ENCODE data around the gene EFTUD2.
A peak's percentile ranks its signal among the peaks of the same experiment; 100 is the strongest.

The EFTUD2 gene

GRCh38 chr17:44840274-44840673 is 59.0 kb downstream of the EFTUD2 start:
- TF ChIP-seq ZBTB7A (IDR thresholded peaks at IDR 0.05; ENCODE audit: low read depth) (no peak), YY1 (IDR thresholded peaks at IDR 0.05; ENCODE audit: low read depth) (no peak), FOXM1 (IDR thresholded peaks at IDR 0.05; ENCODE audit: borderline replicate concordance, low read depth) (no peak), EP300 (IDR thresholded peaks at IDR 0.05; ENCODE audit: borderline replicate concordance) (no peak)

GRCh38 chr17:44837196-44837595 is 62.0 kb downstream of the EFTUD2 start:
- TF ChIP-seq ZBTB7A (IDR thresholded peaks at IDR 0.05; ENCODE audit: low read depth), result no peak
- TF ChIP-seq CEBPB (IDR thresholded peaks at IDR 0.05), result no peak
- no peak for TF ChIP-seq EGR1 (IDR thresholded peaks at IDR 0.05)
- no peak for TF ChIP-seq FOXM1 (IDR thresholded peaks at IDR 0.05; ENCODE audit: borderline replicate concordance, low read depth)
- TF ChIP-seq TAF1 (IDR thresholded peaks at IDR 0.05; ENCODE audit: low read depth), result no peak
- no peak for TF ChIP-seq MAX (IDR thresholded peaks at IDR 0.05)
- no peak for TF ChIP-seq CREB1 (IDR thresholded peaks at IDR 0.05; ENCODE audit: low read depth)
- TF ChIP-seq USF1 (IDR thresholded peaks at IDR 0.05), result no peak

GRCh38 chr17:44832805-44833204 is 66.4 kb downstream of the EFTUD2 start:
- no peak for TF ChIP-seq ZBTB7A (IDR thresholded peaks at IDR 0.05; ENCODE audit: low read depth)
- no peak for TF ChIP-seq CEBPB (IDR thresholded peaks at IDR 0.05)
- no peak for TF ChIP-seq EGR1 (IDR thresholded peaks at IDR 0.05)
- TF ChIP-seq MAX (IDR thresholded peaks at IDR 0.05), result no peak
- TF ChIP-seq REST (IDR thresholded peaks at IDR 0.05; ENCODE audit: low read depth), result no peak
- TF ChIP-seq TEAD4 (IDR thresholded peaks at IDR 0.05), result no peak
- TF ChIP-seq USF1 (IDR thresholded peaks at IDR 0.05), result no peak
- TF ChIP-seq YY1 (IDR thresholded peaks at IDR 0.05; ENCODE audit: low read depth), result no peak
- no peak for TF ChIP-seq CREB1 (IDR thresholded peaks at IDR 0.05; ENCODE audit: low read depth)
- TF ChIP-seq FOXM1 (IDR thresholded peaks at IDR 0.05; ENCODE audit: borderline replicate concordance, low read depth), result no peak
- no peak for TF ChIP-seq EP300 (IDR thresholded peaks at IDR 0.05; ENCODE audit: borderline replicate concordance)
- no peak for TF ChIP-seq RAD21 (IDR thresholded peaks at IDR 0.05; ENCODE audit: low read depth)
- no peak for TF ChIP-seq TCF12 (IDR thresholded peaks at IDR 0.05; ENCODE audit: low read depth)

- TF ChIP-seq YY1 (IDR thresholded peaks at IDR 0.05; ENCODE audit: low read depth) (no peak), CREB1 (IDR thresholded peaks at IDR 0.05; ENCODE audit: low read depth) (no peak), TEAD4 (IDR thresholded peaks at IDR 0.05) (no peak), ZBTB7A (IDR thresholded peaks at IDR 0.05; ENCODE audit: low read depth) (no peak), EP300 (IDR thresholded peaks at IDR 0.05; ENCODE audit: borderline replicate concordance) (no peak), TCF12 (IDR thresholded peaks at IDR 0.05; ENCODE audit: low read depth) (no peak), REST (IDR thresholded peaks at IDR 0.05; ENCODE audit: low read depth) (no peak), RAD21 (IDR thresholded peaks at IDR 0.05; ENCODE audit: low read depth) (no peak), NFIC (IDR thresholded peaks at IDR 0.05) (no peak), CEBPB (IDR thresholded peaks at IDR 0.05) (no peak), MAX (IDR thresholded peaks at IDR 0.05) (no peak), TAF1 (IDR thresholded peaks at IDR 0.05; ENCODE audit: low read depth) (no peak), USF1 (IDR thresholded peaks at IDR 0.05) (no peak)
Observed at GRCh38 chr17:44831371-44831770, 67.9 kb downstream of the EFTUD2 start.

- TF ChIP-seq MAX (IDR thresholded peaks at IDR 0.05) (peak; percentile 28; the same call in 1 of the 2 replicates), CREB1 (IDR thresholded peaks at IDR 0.05; ENCODE audit: low read depth) (no peak), EGR1 (IDR thresholded peaks at IDR 0.05) (0 out of 2 replicates have a peak, but pooled peaks have one; percentile 32)
Observed at GRCh38 chr17:44830359-44831288, 68.6 kb downstream of the EFTUD2 start.

Data from Ishikawa (cell line).